ENCODE data around the gene CACNA1G. TPM values are rescaled to one million over a fixed set of nuclear protein-coding genes. Genes with fewer than 3 reads are reported as not detected.

CACNA1G gene
- total RNA-seq, 2 experiments from 2014 or later = 0.13 TPM; not detected in 1

DNA sequence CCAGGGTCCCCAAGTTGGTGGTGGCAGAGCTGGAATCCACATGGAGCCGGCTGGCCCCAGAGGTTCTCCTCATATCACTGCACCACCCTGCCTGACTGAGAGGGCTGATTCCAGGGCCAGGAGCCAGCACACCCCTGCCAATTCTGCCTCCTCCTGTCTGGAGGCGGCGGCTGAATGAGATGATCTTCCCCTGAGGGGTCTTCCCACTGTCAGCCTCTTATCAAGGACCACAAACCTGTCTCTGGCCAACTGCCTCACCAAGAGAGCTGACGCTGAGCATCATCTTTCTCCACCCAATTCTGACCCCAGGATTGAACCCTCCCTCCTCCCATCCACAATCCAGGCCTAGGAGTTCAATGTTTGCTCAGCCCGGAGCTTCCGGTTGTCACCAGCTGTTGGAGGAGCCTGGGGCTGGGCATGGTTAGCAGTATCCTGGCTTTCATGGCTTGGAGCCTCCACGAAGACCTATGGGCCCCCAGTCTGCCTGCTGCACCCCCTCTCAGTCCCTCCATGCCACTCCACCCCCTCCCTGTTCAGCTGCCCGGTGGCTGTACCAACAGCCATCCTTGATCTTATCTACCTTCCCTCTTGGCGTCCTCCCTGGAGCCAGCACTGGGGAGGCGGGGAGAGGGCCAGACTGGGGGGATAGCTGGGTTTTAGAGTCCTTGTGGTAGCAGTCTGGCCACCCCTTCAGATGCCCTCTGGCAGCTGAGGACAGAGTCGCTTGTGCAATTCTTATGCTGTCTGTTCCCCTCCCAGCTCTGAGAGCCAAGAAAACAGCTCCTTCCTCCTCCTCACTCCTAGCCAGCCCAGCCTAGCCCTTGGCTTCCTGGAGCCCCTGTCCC, 99.7 kb downstream of the CACNA1G start:
- Mint-ChIP-seq H3K4me1 (ENCODE audit: low read depth) (peaks cover 12% of the 10 kb centered on the region), H3K9me3 (no peaks in the 10 kb centered on the region), H3K4me3 (no peak overlapping the region), H3K27ac (no peak overlapping the region), H3K27me3 (peaks cover 1% of the 10 kb centered on the region), H3K36me3 (ENCODE audit: low read depth) (no peaks in the 10 kb centered on the region)
- DNase-seq = no peak
- POLR2A ChIA-PET = no interaction called here
- CTCF ChIA-PET = interaction anchor here (0.6 to 2.3 kb wide), 2 partner anchors 34 to 181 kb away, joined by 3 to 6 read pairs; no protein-coding TSS in a partner anchor
- TF ChIP-seq, protein P1, sequence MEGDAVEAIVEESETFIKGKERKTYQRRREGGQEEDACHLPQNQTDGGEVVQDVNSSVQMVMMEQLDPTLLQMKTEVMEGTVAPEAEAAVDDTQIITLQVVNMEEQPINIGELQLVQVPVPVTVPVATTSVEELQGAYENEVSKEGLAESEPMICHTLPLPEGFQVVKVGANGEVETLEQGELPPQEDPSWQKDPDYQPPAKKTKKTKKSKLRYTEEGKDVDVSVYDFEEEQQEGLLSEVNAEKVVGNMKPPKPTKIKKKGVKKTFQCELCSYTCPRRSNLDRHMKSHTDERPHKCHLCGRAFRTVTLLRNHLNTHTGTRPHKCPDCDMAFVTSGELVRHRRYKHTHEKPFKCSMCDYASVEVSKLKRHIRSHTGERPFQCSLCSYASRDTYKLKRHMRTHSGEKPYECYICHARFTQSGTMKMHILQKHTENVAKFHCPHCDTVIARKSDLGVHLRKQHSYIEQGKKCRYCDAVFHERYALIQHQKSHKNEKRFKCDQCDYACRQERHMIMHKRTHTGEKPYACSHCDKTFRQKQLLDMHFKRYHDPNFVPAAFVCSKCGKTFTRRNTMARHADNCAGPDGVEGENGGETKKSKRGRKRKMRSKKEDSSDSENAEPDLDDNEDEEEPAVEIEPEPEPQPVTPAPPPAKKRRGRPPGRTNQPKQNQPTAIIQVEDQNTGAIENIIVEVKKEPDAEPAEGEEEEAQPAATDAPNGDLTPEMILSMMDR (IDR thresholded peaks at IDR 0.05) = no peak
- intact Hi-C loops (cut with micrococcal nuclease) = no loop called here
- no peak for ATAC-seq

DNA sequence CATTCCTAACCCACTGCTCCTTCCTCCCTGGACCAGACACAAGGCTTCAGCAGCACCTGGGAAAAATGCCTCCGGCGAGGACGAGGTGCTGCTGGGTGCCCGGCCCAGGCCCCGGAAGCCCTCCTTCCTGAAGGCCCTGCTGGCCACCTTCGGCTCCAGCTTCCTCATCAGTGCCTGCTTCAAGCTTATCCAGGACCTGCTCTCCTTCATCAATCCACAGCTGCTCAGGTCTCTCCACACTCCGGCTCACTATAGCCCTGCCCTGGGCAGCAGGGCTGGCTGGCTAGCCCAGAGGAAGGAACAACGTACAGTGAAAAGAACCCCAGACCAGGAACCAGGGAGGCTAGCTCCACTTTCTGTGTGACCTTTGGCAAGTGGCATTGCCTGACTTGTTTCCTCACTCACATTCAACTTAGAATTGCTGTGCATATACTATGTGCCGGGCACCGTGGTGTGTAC, 100.4 kb downstream of the CACNA1G start:
- POLR2A ChIA-PET = no interaction called here
- TF ChIP-seq, protein P1 (IDR thresholded peaks at IDR 0.05) = no peak

DNA sequence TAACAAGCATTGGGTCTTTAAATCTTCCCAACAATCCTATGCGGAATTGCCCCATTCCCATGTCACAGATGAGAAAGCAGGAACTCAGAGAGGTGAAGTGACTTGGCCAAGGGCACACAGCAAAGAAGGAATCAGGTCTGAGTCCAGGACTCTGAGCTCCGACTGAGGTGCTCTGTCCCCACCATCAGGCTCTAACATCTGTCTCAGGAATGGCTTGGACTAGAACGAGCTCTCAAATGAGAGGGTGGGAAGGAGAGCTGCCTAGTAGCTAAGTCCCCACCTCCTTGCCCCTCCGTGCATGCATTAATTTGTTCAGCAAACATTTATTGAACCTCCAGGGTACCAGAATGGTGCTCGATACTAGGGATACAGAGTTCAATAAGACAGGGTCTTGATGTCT, 100.8 kb downstream of the CACNA1G start:
- DNase-seq = no peak
- CTCF ChIA-PET = interaction anchor here (1.0 to 2.3 kb wide), 2 partner anchors 9 to 35 kb away, joined by 5 to 6 read pairs; no protein-coding TSS in a partner anchor
- intact Hi-C loops (cut with micrococcal nuclease) = no loop called here
- Mint-ChIP-seq H3K27me3 (peaks cover 1% of the 10 kb centered on the region), H3K4me3 (no peak overlapping the region), H3K4me1 (ENCODE audit: low read depth) (peaks cover 12% of the 10 kb centered on the region), H3K9me3 (no peaks in the 10 kb centered on the region), H3K36me3 (ENCODE audit: low read depth) (no peaks in the 10 kb centered on the region), H3K27ac (peak overlapping the region; percentile 33)
- TF ChIP-seq, protein P1 (IDR thresholded peaks at IDR 0.05) = no peak
- ATAC-seq = peak; percentile 21
- POLR2A ChIA-PET = no interaction called here

More for the DNA sequence above, 100.4 kb downstream of the CACNA1G start:
- H3K4me3 Mint-ChIP-seq = no peak overlapping the region
- peak overlapping the region; percentile 51 for H3K27ac Mint-ChIP-seq
- no peaks in the 10 kb centered on the region for H3K9me3 Mint-ChIP-seq
- ATAC-seq (no peak), DNase-seq (no peak)
- H3K27me3 Mint-ChIP-seq = peaks cover 1% of the 10 kb centered on the region
- intact Hi-C loops (cut with micrococcal nuclease) = no loop called here
- H3K4me1 Mint-ChIP-seq (ENCODE audit: low read depth) = peaks cover 12% of the 10 kb centered on the region
- H3K36me3 Mint-ChIP-seq (ENCODE audit: low read depth) = no peaks in the 10 kb centered on the region
- CTCF ChIA-PET = interaction anchor here (1.0 to 2.3 kb wide), 2 partner anchors 9 to 35 kb away, joined by 5 to 6 read pairs; no protein-coding TSS in a partner anchor

DNA sequence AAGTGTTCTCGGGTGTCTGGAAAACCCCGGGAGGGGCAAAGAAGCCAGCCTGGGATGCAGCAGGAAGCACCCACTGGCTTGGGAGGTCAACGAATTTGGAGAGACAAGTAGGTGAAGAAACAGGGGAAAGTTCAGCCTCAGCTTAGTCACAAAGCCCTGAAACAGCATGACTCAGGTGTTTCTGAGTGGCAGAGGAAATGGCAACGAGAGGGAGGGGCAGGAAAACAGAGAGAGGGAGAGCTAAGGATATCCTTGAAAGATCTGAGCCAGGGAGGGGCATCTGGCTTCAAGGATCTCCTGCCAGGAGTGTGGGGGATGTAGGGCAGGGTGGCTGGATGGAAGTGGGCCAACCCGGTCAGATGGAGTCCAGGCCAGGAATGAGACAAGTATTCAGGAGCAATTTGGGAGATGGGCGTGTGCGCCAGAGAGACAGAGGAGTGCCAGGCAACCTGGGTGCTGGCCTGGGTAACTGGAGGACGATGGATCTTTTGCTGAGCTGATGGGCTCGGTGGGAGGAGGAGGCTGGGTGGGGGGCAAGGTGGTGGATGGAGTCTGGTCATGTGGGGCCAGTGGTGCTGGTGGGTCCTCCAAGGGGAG, 101.4 kb downstream of the CACNA1G start:
- ATAC-seq = peak; percentile 93
- no peak overlapping the region for H3K4me3 Mint-ChIP-seq
- DNase-seq = peak; percentile 37

More for the DNA sequence above, 101.4 kb downstream of the CACNA1G start:
- intact Hi-C loops (cut with micrococcal nuclease) = no loop called here
- Mint-ChIP-seq H3K36me3 (ENCODE audit: low read depth) (no peaks in the 10 kb centered on the region), H3K9me3 (no peaks in the 10 kb centered on the region), H3K4me1 (ENCODE audit: low read depth) (peaks cover 12% of the 10 kb centered on the region), H3K27me3 (peaks cover 1% of the 10 kb centered on the region), H3K27ac (peak overlapping the region; percentile 84)
- CTCF ChIA-PET = interaction anchor here (1.0 to 2.3 kb wide), 2 partner anchors 8 to 36 kb away, joined by 5 to 6 read pairs; no protein-coding TSS in a partner anchor
- TF ChIP-seq, protein P1 (IDR thresholded peaks at IDR 0.05) = no peak
- POLR2A ChIA-PET = no interaction called here

Data from activated CD8-positive, alpha-beta T cell treated with anti-CD3 and anti-CD28 coated beads for 36 hours (primary cell).